ENCODE results near the gene ACTC1.

The ACTC1 gene

GRCh38 chr15:34802803-34803750, 7.7 kb upstream of the ACTC1 start:
- no peak overlapping the region for H3K4me3 ChIP-seq
- H3K27ac ChIP-seq, result no peak overlapping the region

DNA sequence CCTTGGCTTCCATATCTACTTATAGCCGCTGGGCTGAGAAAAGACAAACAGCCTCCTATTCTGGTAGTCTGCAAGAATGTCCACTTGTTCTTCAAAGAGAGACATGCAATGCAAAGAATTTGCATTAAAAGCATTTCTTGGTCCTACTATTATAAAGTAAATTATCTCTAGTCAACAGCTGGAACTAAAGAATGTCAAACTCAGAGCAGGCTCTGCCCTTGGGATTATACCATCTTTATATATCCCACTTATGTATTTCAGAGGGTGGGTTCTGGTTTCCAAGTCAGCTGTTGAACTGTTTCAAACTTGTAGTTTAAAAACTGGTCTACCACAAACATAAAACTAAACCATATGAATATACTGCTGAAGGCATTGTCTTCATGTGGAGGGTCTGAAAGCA, 7.0 kb upstream of the ACTC1 start:
- Histone ChIP-seq H3K27ac (no peak overlapping the region), H3K4me3 (no peak overlapping the region)

DNA sequence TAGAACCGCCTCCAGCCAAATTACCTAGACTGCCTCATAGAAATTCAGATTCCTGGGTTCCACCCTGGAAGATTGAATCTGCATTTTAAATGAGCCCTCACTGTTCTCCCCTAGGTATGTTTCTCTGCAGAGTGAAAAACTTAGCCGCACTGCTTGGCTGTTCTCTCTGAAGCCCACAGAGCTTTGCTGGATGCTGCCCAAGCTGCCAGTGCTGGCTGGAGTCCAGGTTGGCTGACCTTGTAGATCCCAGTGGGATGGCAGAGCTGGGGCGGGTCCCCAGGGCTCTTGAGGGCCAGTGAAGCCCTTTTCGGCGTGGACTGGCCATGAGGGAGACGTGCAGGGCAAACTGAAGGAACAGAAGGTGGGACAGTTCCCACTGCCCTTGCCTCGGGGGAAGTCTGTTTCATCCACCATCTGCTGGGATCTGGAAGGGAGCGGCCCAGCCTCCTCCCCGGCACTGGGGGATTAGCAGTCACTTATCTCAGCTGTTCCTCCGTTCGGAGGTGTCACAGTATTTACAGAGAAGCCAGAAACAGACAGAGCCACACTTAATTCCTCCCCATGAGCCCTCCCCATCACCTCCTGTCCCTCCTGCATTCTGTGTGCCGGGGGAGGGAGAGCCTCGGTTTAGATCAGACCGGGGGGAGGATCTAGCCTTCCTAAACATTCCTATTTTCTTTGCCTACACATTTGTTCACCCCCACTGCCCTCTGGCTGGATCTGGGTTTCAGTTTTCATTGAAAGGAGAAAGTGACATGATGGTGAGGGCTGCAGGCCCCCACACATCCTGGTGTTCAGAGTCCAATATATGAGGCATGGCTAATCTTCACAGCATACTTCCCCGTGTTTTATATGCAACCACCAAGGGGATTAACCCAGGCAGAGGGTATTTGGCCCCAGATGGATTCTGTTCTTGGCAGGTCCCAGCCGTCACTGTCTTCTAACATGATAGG, 4.1 kb upstream of the ACTC1 start:
- H3K27ac ChIP-seq, result no peak overlapping the region

DNA sequence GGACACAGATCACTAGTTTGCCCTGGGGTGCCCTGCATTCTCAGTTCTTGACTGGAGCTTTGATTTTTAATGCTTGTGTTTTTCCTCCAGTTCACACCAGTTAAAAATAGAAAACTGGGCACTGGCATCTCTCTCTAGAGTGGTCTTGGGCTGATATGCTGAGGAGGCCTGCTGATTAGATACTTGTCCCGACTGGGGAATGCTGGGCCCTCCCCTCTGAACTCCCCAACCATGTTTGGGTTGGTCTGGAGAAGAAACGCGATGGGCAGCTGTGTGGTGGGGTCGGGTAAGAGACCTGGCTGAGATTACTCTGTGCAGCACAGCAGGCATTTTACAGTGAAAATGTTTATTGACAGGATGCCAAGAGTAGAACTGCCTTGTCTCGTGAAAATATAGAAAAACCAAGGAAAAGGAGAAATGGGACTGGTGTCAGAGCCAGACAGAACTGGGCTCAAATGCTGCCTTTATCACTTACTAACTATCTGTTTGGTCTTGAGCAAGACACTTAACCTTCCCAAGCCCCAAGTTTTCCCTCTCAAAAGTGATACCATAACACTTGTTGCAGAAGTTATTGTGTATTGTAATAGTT, 1.6 kb upstream of the ACTC1 start:
- no peak overlapping the region for H3K27ac ChIP-seq
- no peak overlapping the region for H3K4me3 ChIP-seq

More for the DNA sequence above, 4.1 kb upstream of the ACTC1 start:
- H3K4me3 ChIP-seq, result no peak overlapping the region

- no peak overlapping the region for H3K4me3 ChIP-seq
- no peak overlapping the region for H3K27ac ChIP-seq
Measured at GRCh38 chr15:34794590-34795206, 651 bp downstream of the ACTC1 start.

- no peak overlapping the region for H3K27ac ChIP-seq
- no peak overlapping the region for H3K4me3 ChIP-seq
Measured at GRCh38 chr15:34793901-34794300, 1.4 kb downstream of the ACTC1 start.

DNA sequence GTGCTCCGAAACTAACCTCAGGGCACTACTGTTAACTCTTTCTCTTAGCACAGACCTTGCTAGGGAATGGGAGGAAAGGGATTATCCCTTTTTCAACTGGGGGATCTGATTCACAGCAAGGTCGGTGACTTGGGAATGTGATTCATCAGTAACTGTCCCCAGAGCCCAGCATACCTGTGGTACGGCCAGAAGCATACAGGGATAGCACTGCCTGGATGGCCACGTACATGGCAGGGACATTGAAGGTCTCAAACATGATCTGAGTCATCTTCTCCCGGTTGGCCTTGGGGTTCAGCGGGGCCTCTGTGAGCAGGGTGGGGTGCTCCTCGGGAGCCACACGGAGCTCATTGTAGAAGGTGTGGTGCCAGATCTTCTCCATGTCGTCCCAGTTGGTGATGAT, 2.3 kb downstream of the ACTC1 start:
- Histone ChIP-seq H3K4me3 (no peak overlapping the region), H3K27ac (no peak overlapping the region)

- Histone ChIP-seq H3K27ac (peak overlapping the region in 1 of 21 experiments; percentile 13), H3K4me3 (no peak overlapping the region)
Measured at GRCh38 chr15:34791701-34792100, 3.6 kb downstream of the ACTC1 start.

- no peak overlapping the region for H3K27ac ChIP-seq
- H3K4me3 ChIP-seq, result no peak overlapping the region
Measured at GRCh38 chr15:34790121-34790520, 5.2 kb downstream of the ACTC1 start.

GRCh38 chr15:34789326-34789725, 6.0 kb downstream of the ACTC1 start:
- no peak overlapping the region for H3K4me3 ChIP-seq
- no peak overlapping the region for H3K27ac ChIP-seq

DNA sequence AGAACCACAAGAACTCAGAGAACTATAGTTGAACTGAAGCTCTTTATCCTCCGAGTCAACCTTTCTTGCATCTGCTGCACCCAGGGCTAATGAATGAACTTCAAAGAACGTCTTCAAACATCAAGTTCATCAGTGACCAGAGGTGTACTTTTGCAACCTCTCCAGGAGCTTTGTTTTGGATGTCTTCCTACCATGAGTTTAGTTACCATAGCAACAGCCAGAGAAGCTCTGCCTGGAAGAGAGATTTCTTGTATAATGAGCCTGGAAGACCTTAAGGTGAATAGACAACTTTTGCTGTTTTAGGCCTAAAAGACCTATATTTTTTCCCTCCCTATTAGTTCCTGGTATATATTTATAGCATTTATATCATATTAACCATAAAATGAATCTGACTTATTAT, 9.1 kb downstream of the ACTC1 start:
- Histone ChIP-seq H3K4me3 (no peak overlapping the region), H3K27ac (no peak overlapping the region)

DNA sequence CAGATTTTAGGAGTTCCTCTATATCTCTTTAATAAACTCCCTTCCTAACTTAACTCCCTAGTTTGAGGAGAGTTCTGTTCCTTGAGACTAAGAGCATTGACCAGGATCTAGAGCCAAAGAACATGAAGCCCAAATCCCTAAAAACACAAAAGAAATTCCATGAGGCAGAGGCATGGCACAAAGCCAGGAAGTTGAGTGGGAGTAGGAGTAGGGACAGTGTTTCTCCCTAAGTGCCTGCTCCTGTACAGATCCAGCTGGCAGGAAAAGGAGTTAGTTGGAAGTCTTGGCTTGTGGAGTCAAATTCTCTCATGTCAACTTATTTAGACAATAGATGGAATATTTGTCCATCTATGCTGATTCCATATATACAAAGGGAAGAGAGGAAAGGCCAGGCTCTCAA, 11.4 kb downstream of the ACTC1 start:
- H3K27ac ChIP-seq, result no peak overlapping the region
- H3K4me3 ChIP-seq, result no peak overlapping the region

GRCh38 chr15:34783431-34783830, 11.9 kb downstream of the ACTC1 start:
- Histone ChIP-seq H3K27ac (no peak overlapping the region), H3K4me3 (no peak overlapping the region)

GRCh38 chr15:34782901-34783300, 12.4 kb downstream of the ACTC1 start:
- no peak overlapping the region for H3K4me3 ChIP-seq
- no peak overlapping the region for H3K27ac ChIP-seq

GRCh38 chr15:34780725-34781124, 14.6 kb downstream of the ACTC1 start:
- no peak overlapping the region for H3K27ac ChIP-seq
- no peak overlapping the region for H3K4me3 ChIP-seq

DNA sequence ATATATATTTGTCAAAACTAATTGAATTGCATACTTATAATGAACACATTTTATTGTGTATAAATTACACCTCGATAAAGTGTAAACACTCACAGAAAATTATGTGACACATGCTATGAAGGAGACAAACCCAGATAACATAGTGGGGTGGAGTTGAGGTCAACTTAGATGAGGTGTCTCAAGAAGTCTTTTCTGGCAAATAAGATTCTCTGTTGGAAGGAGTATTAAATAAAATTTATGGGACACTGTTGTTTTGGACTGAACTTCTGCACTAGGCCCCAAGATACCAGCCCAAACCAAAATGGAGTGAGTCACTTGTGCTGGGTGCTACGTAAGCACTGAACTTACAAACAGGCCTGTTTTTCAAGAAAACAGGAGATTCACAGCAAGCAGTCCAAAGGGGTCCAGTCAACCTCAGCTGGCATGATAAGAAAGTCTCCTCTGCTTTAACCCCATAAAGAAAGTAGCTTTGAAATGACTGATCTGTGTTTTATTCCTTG, 18.7 kb downstream of the ACTC1 start:
- Histone ChIP-seq H3K4me3 (no peak overlapping the region), H3K27ac (no peak overlapping the region)

DNA sequence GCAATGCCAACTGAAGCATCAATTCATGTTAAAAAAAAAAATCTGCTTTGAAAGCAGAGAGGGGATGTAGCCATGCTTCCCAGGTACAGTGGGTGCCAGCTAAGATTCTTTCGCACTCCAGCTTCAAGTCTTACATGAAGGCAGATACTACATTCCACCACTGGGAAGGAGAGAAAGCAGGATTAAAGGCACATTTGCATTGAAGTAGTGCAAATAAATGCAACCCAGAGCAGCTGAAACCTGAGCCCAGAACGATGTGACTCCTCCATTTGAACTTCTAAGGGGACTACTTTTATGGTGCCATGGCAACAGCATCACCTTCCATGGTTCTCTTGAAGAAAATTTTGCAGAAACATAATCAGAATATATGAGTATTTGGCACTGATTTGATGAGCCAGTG, 21.4 kb downstream of the ACTC1 start:
- Histone ChIP-seq H3K27ac (no peak overlapping the region), H3K4me3 (no peak overlapping the region)

- H3K27ac ChIP-seq, result no peak overlapping the region
- H3K4me3 ChIP-seq, result no peak overlapping the region
Measured at GRCh38 chr15:34773013-34773412, 22.3 kb downstream of the ACTC1 start.

DNA sequence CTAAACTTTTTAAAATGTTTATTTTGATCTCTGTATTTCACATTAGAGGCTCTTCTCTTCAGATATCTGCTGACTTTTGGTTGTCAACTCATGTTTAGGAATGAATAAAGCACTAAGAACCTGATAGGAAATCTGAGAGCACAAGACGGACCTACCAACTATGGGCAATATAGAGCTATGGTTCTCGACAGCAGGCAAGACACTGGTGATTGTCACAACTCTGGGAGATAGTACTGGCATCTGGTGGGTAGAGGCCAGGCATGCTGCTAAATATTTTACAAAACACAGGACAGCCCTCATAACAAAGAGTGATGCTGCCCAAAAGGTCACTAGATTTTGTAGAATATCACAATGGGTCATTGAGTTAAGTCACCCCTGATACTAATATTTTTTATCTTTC, 23.0 kb downstream of the ACTC1 start:
- Histone ChIP-seq H3K4me3 (no peak overlapping the region), H3K27ac (no peak overlapping the region)

GRCh38 chr15:34769711-34770110, 25.6 kb downstream of the ACTC1 start:
- Histone ChIP-seq H3K4me3 (no peak overlapping the region), H3K27ac (no peak overlapping the region)
